Lung (tissue), 12 donors: Measurements from ENCODE around the gene PLEK. TPM values are rescaled to one million over a fixed set of nuclear protein-coding genes. Genes with fewer than 3 reads are reported as not detected.

Experiments used
- ATAC-seq: fragments of 200-7000 bp; cut with Tn5 transposase; one replicate; pipeline ENCODE4 v1.9.1; 2020; ENCODE audit warnings: moderate number of reproducible peaks; ENCODE audit not compliant: insufficient read depth, low FRiP score
- DNase-seq, 3 donors: peaks; one replicate each; pipeline ENCODE4 v3.0.0-alpha.2; 2013 to 2017
- H3K27ac ChIP-seq, 2 donors: one replicate each; pipeline ENCODE4 v1.5.1; 2013; ENCODE audit warnings: mild to moderate bottlenecking in 2 of 2, moderate library complexity in 2 of 2, control low read depth in 1 of 2, inconsistent platforms in 1 of 2, low read depth in 1 of 2, low read length in 1 of 2
- H3K27me3 ChIP-seq, 3 donors: one replicate each; pipeline ENCODE4 v1.5.1; 2013; ENCODE audit warnings: low read length in 2 of 3; ENCODE audit not compliant: control insufficient read depth in 3 of 3, insufficient read depth in 3 of 3
- H3K36me3 ChIP-seq, 4 donors: one replicate each; pipeline ENCODE4 v1.5.1; 2013; ENCODE audit warnings: low read length in 4 of 4, mild to moderate bottlenecking in 1 of 4, moderate library complexity in 1 of 4; ENCODE audit not compliant: control insufficient read depth in 4 of 4, insufficient read depth in 4 of 4
- H3K4me1 ChIP-seq, 5 donors: one replicate each; pipeline ENCODE4 v1.5.1; 2013; ENCODE audit warnings: low read length in 5 of 5, mild to moderate bottlenecking in 2 of 5, moderate library complexity in 1 of 5; ENCODE audit not compliant: control insufficient read depth in 5 of 5, insufficient read depth in 5 of 5
- H3K4me3 ChIP-seq: one replicate; pipeline ENCODE4 v1.5.1; 2013; ENCODE audit warnings: mild to moderate bottlenecking, control low read depth, moderate library complexity
- H3K9ac ChIP-seq, 2 donors: one replicate each; pipeline ENCODE4 v1.5.1; 2013; ENCODE audit warnings: low read length in 2 of 2, control low read depth in 1 of 2; ENCODE audit not compliant: insufficient read depth in 1 of 2
- H3K9me3 ChIP-seq, 4 donors: one replicate each; pipeline ENCODE4 v1.5.1; 2013; ENCODE audit warnings: low read length in 3 of 4, mild to moderate bottlenecking in 1 of 4, moderate library complexity in 1 of 4; ENCODE audit not compliant: control insufficient read depth in 4 of 4, insufficient read depth in 3 of 4
- CTCF ChIP-seq: IDR thresholded peaks from 2 replicates; pipeline ENCODE4 v1.5.1; 2012; ENCODE audit warnings: mild to moderate bottlenecking; ENCODE audit errors: control extremely low read depth, extremely low read depth
- WGBS, 2 donors: extraction: QIAGEN DNeasy Blood & Tissue Kit; methylation state at CpG; one replicate each; pipeline ENCODE4 v1.1.7; 2013; 5-methylcytosine and 5-hydroxymethylcytosine counted together
- polyA plus RNA-seq, 2 donors: library from polyadenylated mRNA; stranded (reverse); fragments of 200-250 nt; gene quantifications; one replicate each; pipeline ENCODE4 v1.2.1, GENCODE V29; 2013
- total RNA-seq, 2 donors: library from RNA; depleted of rRNA in 1 of 2; stranded (reverse); fragments of >200 nt in 1 of 2; gene quantifications; one replicate each; pipeline ENCODE4 v1.2.1, GENCODE V29; 2014 to 2021
- donor health status: control.
- donor health status: control.
- donor health status: Bipolar disorder and iron deficiency.
- donor health status: healthy.
- donor health status: DM: yes; HTN: yes; CAD: no.

The PLEK gene
- total and polyA plus RNA-seq, 4 donors = 8.2 to 181 (median 27.4) TPM

- peaks cover 0 to 8% (median 3%) of the 10 kb centered on the region in 3 donors for H3K27me3 ChIP-seq
- H3K27ac ChIP-seq = no peak overlapping the region
- no peaks in the 10 kb centered on the region for H3K9me3 ChIP-seq
- no peak for DNase-seq
- TF ChIP-seq CTCF = no peak
- H3K4me3 ChIP-seq = no peak overlapping the region
- no peak for ATAC-seq
- 45 to 66% methylated on average over 4 of the region's 4 CpGs for WGBS, 2 donors
- H3K36me3 ChIP-seq = no peaks in the 10 kb centered on the region
- H3K4me1 ChIP-seq = no peaks in the 10 kb centered on the region
- no peak overlapping the region for H3K9ac ChIP-seq
Measured at GRCh38 chr2:68341583-68341982, 23.5 kb upstream of the PLEK start.

GRCh38 chr2:68342470-68342869, 22.6 kb upstream of the PLEK start:
- TF ChIP-seq CTCF = no peak
- no peaks in the 10 kb centered on the region for H3K4me1 ChIP-seq
- H3K27me3 ChIP-seq = peaks cover 0 to 13% (median 3%) of the 10 kb centered on the region in 3 donors
- 78 to 91% methylated on average over 1 of the region's 1 CpG for WGBS, 2 donors
- H3K9ac ChIP-seq = no peak overlapping the region
- no peak overlapping the region for H3K4me3 ChIP-seq
- no peaks in the 10 kb centered on the region for H3K36me3 ChIP-seq
- DNase-seq = no peak
- H3K9me3 ChIP-seq = no peaks in the 10 kb centered on the region
- H3K27ac ChIP-seq = no peak overlapping the region
- no peak for ATAC-seq

- Histone ChIP-seq H3K27ac (no peak overlapping the region), H3K9ac (no peak overlapping the region), H3K36me3 (no peaks in the 10 kb centered on the region), H3K27me3 (peaks cover 0 to 13% (median 3%) of the 10 kb centered on the region in 3 donors), H3K4me3 (no peak overlapping the region), H3K4me1 (no peaks in the 10 kb centered on the region), H3K9me3 (no peaks in the 10 kb centered on the region)
- 58 to 68% methylated on average over 1 of the region's 1 CpG for WGBS, 2 donors
- ATAC-seq (no peak), DNase-seq (peak in 1 of 3 donors; percentile 14)
- no peak for TF ChIP-seq CTCF
Measured at GRCh38 chr2:68344031-68344430, 21.1 kb upstream of the PLEK start.
